Measurements from ENCODE around the gene PBXIP1. TPM values are rescaled to one million over a fixed set of nuclear protein-coding genes. Genes with fewer than 3 reads are reported as not detected.

The PBXIP1 gene
- total RNA-seq, 1 experiment from 2014 or later = 48.1 TPM

GRCh38 chr1:154999571-155000410 lies 43.9 kb upstream of the PBXIP1 start:
- Mint-ChIP-seq H3K9me3 (ENCODE audit: low read depth, unreplicated experiment) (no peaks in the 10 kb centered on the region), H3K27me3 (ENCODE audit: unreplicated experiment) (no peaks in the 10 kb centered on the region), H3K4me1 (ENCODE audit: low read depth, unreplicated experiment) (peaks cover 43% of the 10 kb centered on the region), H3K4me3 (ENCODE audit: low read depth, unreplicated experiment) (peak overlapping the region; percentile 94), H3K27ac (ENCODE audit: unreplicated experiment) (peak overlapping the region; percentile 93), H3K36me3 (ENCODE audit: insufficient read depth, unreplicated experiment) (peaks cover 66% of the 10 kb centered on the region)
- no TSS peak for BruUV-seq (replicated peaks)
- DNase-seq = peak; percentile 59
- CTCF ChIA-PET = interaction anchor here (0.6 to 2.6 kb wide), 9 partner anchors 12 to 1888 kb away, joined by 3 to 15 read pairs (median 7); partner anchors contain the start of genes FLAD1, PBXIP1 and PYGO2
- intact Hi-C loops (cut with micrococcal nuclease; ENCODE audit: unreplicated experiment) = loop anchor here (10.0 kb wide), 1 partner anchor 55 kb away; the partner anchor contains the start of gene ADAM15
- no peak for TF ChIP-seq CTCF (IDR thresholded peaks at IDR 0.05; ENCODE audit: unreplicated experiment)

GRCh38 chr1:154998818-154999570 lies 43.1 kb upstream of the PBXIP1 start:
- Mint-ChIP-seq H3K9me3 (ENCODE audit: low read depth, unreplicated experiment) (no peaks in the 10 kb centered on the region), H3K27me3 (ENCODE audit: unreplicated experiment) (no peaks in the 10 kb centered on the region), H3K36me3 (ENCODE audit: insufficient read depth, unreplicated experiment) (peaks cover 65% of the 10 kb centered on the region), H3K4me3 (ENCODE audit: low read depth, unreplicated experiment) (peak overlapping the region; percentile 94), H3K27ac (ENCODE audit: unreplicated experiment) (peak overlapping the region; percentile 64), H3K4me1 (ENCODE audit: low read depth, unreplicated experiment) (peaks cover 35% of the 10 kb centered on the region)
- peak; percentile 96 for TF ChIP-seq CTCF (IDR thresholded peaks at IDR 0.05; ENCODE audit: unreplicated experiment)
- BruUV-seq (replicated peaks) = no TSS peak
- CTCF ChIA-PET = interaction anchor here (1.2 to 2.6 kb wide), 6 partner anchors 15 to 43 kb away, joined by 3 to 15 read pairs (median 8); partner anchors contain the start of genes FLAD1, PBXIP1 and PYGO2
- peak; percentile 72 for DNase-seq
- intact Hi-C loops (cut with micrococcal nuclease; ENCODE audit: unreplicated experiment) = no loop called here

GRCh38 chr1:154998201-154998780 lies 42.4 kb upstream of the PBXIP1 start:
- peaks cover 35% of the 10 kb centered on the region for H3K4me1 Mint-ChIP-seq (ENCODE audit: low read depth, unreplicated experiment)
- no peak overlapping the region for H3K4me3 Mint-ChIP-seq (ENCODE audit: low read depth, unreplicated experiment)
- BruUV-seq (replicated peaks) = no TSS peak
- no peak for TF ChIP-seq CTCF (IDR thresholded peaks at IDR 0.05; ENCODE audit: unreplicated experiment)
- peaks cover 64% of the 10 kb centered on the region for H3K36me3 Mint-ChIP-seq (ENCODE audit: insufficient read depth, unreplicated experiment)
- no peak for DNase-seq
- CTCF ChIA-PET = interaction anchor here (1.2 to 2.6 kb wide), 5 partner anchors 14 to 42 kb away, joined by 3 to 15 read pairs (median 9); partner anchors contain the start of genes FLAD1, PBXIP1 and PYGO2
- no peaks in the 10 kb centered on the region for H3K27me3 Mint-ChIP-seq (ENCODE audit: unreplicated experiment)
- no peak overlapping the region for H3K27ac Mint-ChIP-seq (ENCODE audit: unreplicated experiment)
- H3K9me3 Mint-ChIP-seq (ENCODE audit: low read depth, unreplicated experiment) = no peaks in the 10 kb centered on the region
- intact Hi-C loops (cut with micrococcal nuclease; ENCODE audit: unreplicated experiment) = no loop called here

Data from Calu3 (cell line).